HG03432 (cell line): ENCODE data around the gene GABBR2.
"Not testable (repeated sequence)": the region's sequence is repeated elsewhere in the genome, so short reads cannot be mapped to it uniquely, and the experiment has no call there.

Experiments
- ATAC-seq: cut with Tn5 transposase; IDR thresholded peaks from one replicate; pipeline ENCODE4 v1.9.1; 2021; ENCODE audit warnings: mild to moderate bottlenecking, moderate library complexity; ENCODE audit not compliant: unreplicated experiment

GABBR2 gene

GRCh38 chr9:98688710-98689495, 19.8 kb downstream of the GABBR2 start:
- no peak for ATAC-seq

- no peak for ATAC-seq
These were observed 20.8 kb downstream of the GABBR2 start for GRCh38 chr9:98687911-98688310.

GRCh38 chr9:98686961-98687855, 21.5 kb downstream of the GABBR2 start:
- no peak for ATAC-seq

GRCh38 chr9:98684816-98685215, 23.9 kb downstream of the GABBR2 start:
- not testable (repeated sequence) for ATAC-seq

- no peak for ATAC-seq
These were observed 30.4 kb downstream of the GABBR2 start for GRCh38 chr9:98678244-98678842.

- ATAC-seq = no peak
These were observed 35.1 kb downstream of the GABBR2 start for GRCh38 chr9:98673681-98674080.

- no peak for ATAC-seq
These were observed 41.6 kb downstream of the GABBR2 start for GRCh38 chr9:98667005-98667640.

GRCh38 chr9:98665501-98665900, 43.2 kb downstream of the GABBR2 start:
- ATAC-seq = no peak

- no peak for ATAC-seq
These were observed 48.2 kb downstream of the GABBR2 start for GRCh38 chr9:98660541-98660940.

- ATAC-seq = no peak
These were observed 49.8 kb downstream of the GABBR2 start for GRCh38 chr9:98658951-98659351.

- no peak for ATAC-seq
These were observed 50.8 kb downstream of the GABBR2 start for GRCh38 chr9:98657897-98658296.

- ATAC-seq = no peak
These were observed 52.2 kb downstream of the GABBR2 start for GRCh38 chr9:98656511-98656910.

GRCh38 chr9:98655428-98655827, 53.3 kb downstream of the GABBR2 start:
- ATAC-seq = not testable (repeated sequence)

- no peak for ATAC-seq
These were observed 54.5 kb downstream of the GABBR2 start for GRCh38 chr9:98654247-98654646.

- no peak for ATAC-seq
These were observed 56.0 kb downstream of the GABBR2 start for GRCh38 chr9:98652741-98653140.

GRCh38 chr9:98652302-98652701, 56.4 kb downstream of the GABBR2 start:
- no peak for ATAC-seq

- ATAC-seq = no peak
These were observed 61.5 kb downstream of the GABBR2 start for GRCh38 chr9:98647236-98647635.

- no peak for ATAC-seq
These were observed 64.7 kb downstream of the GABBR2 start for GRCh38 chr9:98644011-98644410.

- no peak for ATAC-seq
These were observed 65.9 kb downstream of the GABBR2 start for GRCh38 chr9:98642661-98643312.

GRCh38 chr9:98641695-98642094, 67.0 kb downstream of the GABBR2 start:
- ATAC-seq = no peak

- ATAC-seq = no peak
These were observed 68.3 kb downstream of the GABBR2 start for GRCh38 chr9:98640394-98640793.
